ENCODE results near the gene WRNIP1.

DNA sequence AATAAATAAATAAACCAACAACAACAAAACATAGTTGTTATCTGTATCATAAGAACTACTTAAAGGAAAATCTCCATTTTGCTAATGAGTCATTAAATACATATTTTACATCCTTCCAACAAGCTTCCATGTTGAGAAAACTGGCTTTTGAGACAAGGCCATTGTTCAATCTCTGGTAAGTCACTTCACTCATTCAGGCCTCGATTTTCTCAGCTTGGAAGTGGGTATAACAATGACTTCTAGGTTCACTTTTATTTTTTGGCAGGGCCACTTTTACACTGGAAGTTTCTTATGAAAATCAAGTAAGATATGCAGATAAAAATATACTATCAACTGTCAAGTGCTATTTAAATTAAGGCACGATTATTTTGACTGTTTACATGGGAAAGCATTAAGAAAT, 30.0 kb downstream of the WRNIP1 start:
- no peak for TF ChIP-seq POLR2A (IDR thresholded peaks at IDR 0.05)
- TF ChIP-seq, protein P1, sequence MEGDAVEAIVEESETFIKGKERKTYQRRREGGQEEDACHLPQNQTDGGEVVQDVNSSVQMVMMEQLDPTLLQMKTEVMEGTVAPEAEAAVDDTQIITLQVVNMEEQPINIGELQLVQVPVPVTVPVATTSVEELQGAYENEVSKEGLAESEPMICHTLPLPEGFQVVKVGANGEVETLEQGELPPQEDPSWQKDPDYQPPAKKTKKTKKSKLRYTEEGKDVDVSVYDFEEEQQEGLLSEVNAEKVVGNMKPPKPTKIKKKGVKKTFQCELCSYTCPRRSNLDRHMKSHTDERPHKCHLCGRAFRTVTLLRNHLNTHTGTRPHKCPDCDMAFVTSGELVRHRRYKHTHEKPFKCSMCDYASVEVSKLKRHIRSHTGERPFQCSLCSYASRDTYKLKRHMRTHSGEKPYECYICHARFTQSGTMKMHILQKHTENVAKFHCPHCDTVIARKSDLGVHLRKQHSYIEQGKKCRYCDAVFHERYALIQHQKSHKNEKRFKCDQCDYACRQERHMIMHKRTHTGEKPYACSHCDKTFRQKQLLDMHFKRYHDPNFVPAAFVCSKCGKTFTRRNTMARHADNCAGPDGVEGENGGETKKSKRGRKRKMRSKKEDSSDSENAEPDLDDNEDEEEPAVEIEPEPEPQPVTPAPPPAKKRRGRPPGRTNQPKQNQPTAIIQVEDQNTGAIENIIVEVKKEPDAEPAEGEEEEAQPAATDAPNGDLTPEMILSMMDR (IDR thresholded peaks at IDR 0.05) = no peak
